ENCODE measurements around the gene ASRGL1. TPM values are rescaled to one million over a fixed set of nuclear protein-coding genes. Genes with fewer than 3 reads are reported as not detected.

The ASRGL1 gene
- total RNA-seq, 6 donors from 2014 or later, result 31.2 to 82.8 (median 49.3) TPM

DNA sequence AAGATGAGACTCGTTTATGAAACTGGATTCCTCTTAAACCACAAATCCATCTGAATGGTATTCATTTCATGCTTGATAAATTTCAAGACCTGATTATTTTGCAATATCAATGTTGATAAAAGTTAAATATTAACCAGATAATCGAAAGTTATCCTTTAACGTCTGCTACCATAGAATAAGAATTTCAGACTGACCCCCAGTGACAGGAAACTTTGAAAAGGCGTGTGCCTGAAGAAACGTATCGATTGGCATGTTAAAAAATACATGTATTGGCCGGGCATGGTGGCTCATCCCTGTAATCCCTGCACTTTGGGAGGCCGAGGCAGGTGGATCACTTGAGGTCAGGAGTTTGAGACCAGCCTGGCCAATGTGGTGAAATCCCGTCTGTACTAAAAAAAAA lies 95.4 kb downstream of the ASRGL1 start:
- Histone ChIP-seq H3K27ac (no peak overlapping the region), H3K4me1 (peaks cover 18 to 38% (median 22%) of the 10 kb centered on the region in 4 donors), H3K27me3 (no peaks in the 10 kb centered on the region), H3K9me3 (no peaks in the 10 kb centered on the region), H3K4me3 (no peak overlapping the region), H3K36me3 (no peaks in the 10 kb centered on the region)
- WGBS, 2 donors, result 72 to 73% methylated on average over 9 of the region's 9 CpGs
- no peak for DNase-seq
- no peak for ATAC-seq (ENCODE audit: low FRiP score in 2 of 2)
- TF ChIP-seq POLR2AphosphoS5 (IDR thresholded peaks at IDR 0.05) (no peak), POLR2A (IDR thresholded peaks at IDR 0.05) (no peak), EP300 (IDR thresholded peaks at IDR 0.05) (no peak)
- TF ChIP-seq, protein P1, sequence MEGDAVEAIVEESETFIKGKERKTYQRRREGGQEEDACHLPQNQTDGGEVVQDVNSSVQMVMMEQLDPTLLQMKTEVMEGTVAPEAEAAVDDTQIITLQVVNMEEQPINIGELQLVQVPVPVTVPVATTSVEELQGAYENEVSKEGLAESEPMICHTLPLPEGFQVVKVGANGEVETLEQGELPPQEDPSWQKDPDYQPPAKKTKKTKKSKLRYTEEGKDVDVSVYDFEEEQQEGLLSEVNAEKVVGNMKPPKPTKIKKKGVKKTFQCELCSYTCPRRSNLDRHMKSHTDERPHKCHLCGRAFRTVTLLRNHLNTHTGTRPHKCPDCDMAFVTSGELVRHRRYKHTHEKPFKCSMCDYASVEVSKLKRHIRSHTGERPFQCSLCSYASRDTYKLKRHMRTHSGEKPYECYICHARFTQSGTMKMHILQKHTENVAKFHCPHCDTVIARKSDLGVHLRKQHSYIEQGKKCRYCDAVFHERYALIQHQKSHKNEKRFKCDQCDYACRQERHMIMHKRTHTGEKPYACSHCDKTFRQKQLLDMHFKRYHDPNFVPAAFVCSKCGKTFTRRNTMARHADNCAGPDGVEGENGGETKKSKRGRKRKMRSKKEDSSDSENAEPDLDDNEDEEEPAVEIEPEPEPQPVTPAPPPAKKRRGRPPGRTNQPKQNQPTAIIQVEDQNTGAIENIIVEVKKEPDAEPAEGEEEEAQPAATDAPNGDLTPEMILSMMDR (IDR thresholded peaks at IDR 0.05), result no peak

DNA sequence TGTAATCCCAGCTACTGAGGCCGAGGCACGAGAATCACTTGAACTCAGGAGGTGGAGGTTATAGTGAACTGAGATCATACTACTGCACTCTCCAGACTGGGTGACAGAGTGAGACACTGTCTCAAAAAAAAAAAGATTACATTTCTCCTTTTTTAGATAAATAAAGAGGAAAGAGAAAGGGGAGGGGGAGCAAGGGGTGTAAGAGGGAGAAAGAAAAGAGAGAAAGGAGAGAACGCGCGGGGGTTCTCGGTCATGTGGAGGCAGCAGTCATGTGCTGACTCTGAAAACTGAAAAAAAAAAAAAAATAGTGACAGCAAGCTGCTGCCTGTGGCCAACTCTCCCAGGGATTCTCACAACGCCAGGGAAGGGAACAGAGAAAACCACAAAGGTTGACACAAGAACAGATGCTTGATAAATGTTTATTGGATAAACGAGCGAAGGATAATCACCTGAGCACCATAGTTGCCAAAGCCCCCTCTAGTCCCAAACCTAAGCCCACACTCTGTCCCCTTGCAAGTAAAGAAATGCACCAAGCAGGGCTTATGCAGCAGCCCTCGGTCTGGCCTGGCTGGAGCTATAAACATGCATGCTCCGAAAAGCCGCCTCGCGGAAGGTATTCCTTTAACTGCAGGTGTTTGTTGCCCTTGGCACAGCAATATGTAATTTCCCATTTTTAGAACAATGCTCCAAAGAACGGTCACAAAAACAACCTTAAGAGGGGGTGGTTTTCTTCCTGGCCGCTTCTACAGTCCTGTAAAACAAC lies 96.1 kb downstream of the ASRGL1 start:
- H3K27ac ChIP-seq, result peak overlapping the region in 3 of 4 donors; percentile 28 to 66 (median 63)
- no peak for DNase-seq

DNA sequence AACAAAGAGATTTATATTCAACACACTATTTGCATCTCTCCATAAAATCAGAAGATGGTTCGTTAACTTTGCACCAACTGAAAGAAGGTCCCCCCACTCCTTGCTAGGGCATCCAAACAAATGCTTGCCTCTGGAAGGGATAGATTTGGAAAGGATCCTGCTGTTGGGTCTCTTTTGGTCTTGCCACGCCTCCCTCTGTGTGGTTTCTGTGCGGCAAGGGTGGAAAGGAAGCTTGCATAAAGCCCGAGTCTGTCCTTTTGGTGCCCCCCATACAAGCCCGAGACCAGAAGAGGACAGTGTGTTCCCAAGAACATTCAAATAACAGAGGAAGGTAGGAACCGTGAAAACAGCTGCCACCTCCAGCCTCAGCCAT lies 96.6 kb downstream of the ASRGL1 start:
- peak; percentile 13 to 38 for ATAC-seq (ENCODE audit: low FRiP score in 2 of 2)
- WGBS, 2 donors, result 39 to 49% methylated on average over 6 of the region's 6 CpGs
- Histone ChIP-seq H3K4me3 (no peak overlapping the region), H3K27me3 (no peaks in the 10 kb centered on the region), H3K27ac (peak overlapping the region; percentile 28 to 66 (median 50)), H3K9me3 (no peaks in the 10 kb centered on the region), H3K36me3 (no peaks in the 10 kb centered on the region), H3K4me1 (peaks cover 18 to 38% (median 22%) of the 10 kb centered on the region in 4 donors)
- TF ChIP-seq POLR2AphosphoS5 (IDR thresholded peaks at IDR 0.05), result no peak
- TF ChIP-seq EP300 (IDR thresholded peaks at IDR 0.05), result no peak
- no peak for TF ChIP-seq POLR2A (IDR thresholded peaks at IDR 0.05)
- TF ChIP-seq, protein P1 (IDR thresholded peaks at IDR 0.05), result no peak
- no peak for DNase-seq

More for the DNA sequence above, 96.1 kb downstream of the ASRGL1 start:
- Histone ChIP-seq H3K27me3 (no peaks in the 10 kb centered on the region), H3K9me3 (no peaks in the 10 kb centered on the region), H3K36me3 (no peaks in the 10 kb centered on the region), H3K4me3 (no peak overlapping the region), H3K4me1 (peaks cover 18 to 38% (median 22%) of the 10 kb centered on the region in 4 donors)
- TF ChIP-seq, protein P1 (IDR thresholded peaks at IDR 0.05), result no peak
- TF ChIP-seq POLR2A (IDR thresholded peaks at IDR 0.05) (no peak), POLR2AphosphoS5 (IDR thresholded peaks at IDR 0.05) (no peak), EP300 (IDR thresholded peaks at IDR 0.05) (no peak)
- ATAC-seq (ENCODE audit: low FRiP score in 2 of 2), result no peak
- 55 to 59% methylated on average over 16 of the region's 16 CpGs for WGBS, 2 donors

DNA sequence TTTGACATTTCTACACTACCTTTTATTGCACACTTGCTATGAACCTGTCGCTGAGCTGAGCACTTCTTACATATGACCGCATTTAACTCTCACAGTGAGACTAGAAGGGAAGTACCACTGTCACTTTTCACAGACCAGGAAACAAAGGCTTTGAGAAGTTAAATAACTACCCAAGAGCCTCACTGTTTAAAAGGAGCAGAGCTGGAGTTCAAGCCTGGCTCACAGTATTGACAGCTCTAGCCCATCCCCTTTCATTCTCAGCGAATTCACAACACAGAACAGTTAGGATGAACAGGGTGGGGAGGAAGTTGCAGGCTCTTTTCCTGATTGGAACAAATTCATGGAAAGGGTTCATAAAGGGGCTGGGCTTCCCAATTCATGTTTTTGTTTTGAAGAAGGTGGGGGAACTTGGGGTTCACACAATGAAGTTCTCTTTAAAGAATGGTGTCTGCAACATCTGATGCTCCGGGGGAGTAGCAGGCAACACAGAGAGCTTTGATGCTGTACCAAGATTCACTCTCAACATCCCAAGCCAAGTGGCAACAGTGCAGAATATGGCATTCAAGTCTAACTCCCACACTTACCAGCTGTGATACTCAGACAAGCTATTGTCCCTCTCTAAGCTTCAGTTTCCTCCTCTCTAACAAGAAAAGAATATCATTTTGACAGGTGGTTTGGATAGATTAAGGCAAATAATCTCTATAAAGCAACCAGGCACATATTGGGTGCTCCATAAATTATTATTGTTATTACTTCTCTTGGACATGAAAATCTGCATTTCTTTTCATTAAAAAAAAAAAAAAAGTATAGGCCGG lies 98.8 kb downstream of the ASRGL1 start:
- Histone ChIP-seq H3K27ac (peak overlapping the region in 3 of 4 donors; percentile 8 to 30 (median 11)), H3K4me1 (peaks cover 22 to 44% (median 25%) of the 10 kb centered on the region in 4 donors), H3K27me3 (no peaks in the 10 kb centered on the region), H3K4me3 (no peak overlapping the region), H3K36me3 (no peaks in the 10 kb centered on the region), H3K9me3 (no peaks in the 10 kb centered on the region)
- TF ChIP-seq POLR2A (IDR thresholded peaks at IDR 0.05), result no peak
- TF ChIP-seq, protein P1 (IDR thresholded peaks at IDR 0.05), result no peak
- no peak for TF ChIP-seq POLR2AphosphoS5 (IDR thresholded peaks at IDR 0.05)
- TF ChIP-seq EP300 (IDR thresholded peaks at IDR 0.05), result no peak
- DNase-seq (no peak), ATAC-seq (ENCODE audit: low FRiP score in 2 of 2) (no peak)
- 41 to 54% methylated on average over 5 of the region's 5 CpGs for WGBS, 2 donors

Measured in upper lobe of left lung (tissue), 6 donors.